A673 (cell line): Measurements from ENCODE around the gene GALNT16. TPM values are rescaled to one million over a fixed set of nuclear protein-coding genes. Genes with fewer than 3 reads are reported as not detected.

ENCODE experiments used
- BruUV-seq: library from RNA; stranded (reverse); fragments of 400-500 nt; replicated peaks from 2 replicates; lab custom pipeline; 2021; lab: Mats Ljungman, UMichigan
- CTCF ChIA-PET: fragments of 300-600 bp; sonication (Branson Sonifier 250); formaldehyde crosslinking; loops from one replicate; lab custom pipeline; 2022; ENCODE audit warnings: antibody characterized with exemption; lab: Charles Lee
- POLR2A ChIA-PET: fragments of 300-600 bp; sonication (Branson Sonifier 250); formaldehyde crosslinking; loops from one replicate; lab custom pipeline; 2022; ENCODE audit warnings: antibody characterized with exemption; ENCODE audit not compliant: low non-redundant PET; lab: Charles Lee
- DNase-seq: peaks from one replicate; pipeline ENCODE4 v3.0.0-alpha.2; 2015; ENCODE audit warnings: low spot score
- H3K27ac ChIP-seq: fragments of 200-600 bp; sonication (generic); 2 replicates; pipeline ENCODE4 v1.5.1; 2016; ENCODE audit warnings: mixed run types, low read depth, mild to moderate bottlenecking, mixed read lengths, antibody characterized with exemption, low read length; ENCODE audit not compliant: poor library complexity, severe bottlenecking
- H3K27me3 ChIP-seq: fragments of 200-600 bp; sonication (generic); replicated peaks from 2 replicates; pipeline ENCODE4 v1.6.1; 2017; ENCODE audit warnings: mixed run types, low read depth, mild to moderate bottlenecking, mixed read lengths, antibody characterized with exemption, low read length; ENCODE audit not compliant: insufficient read depth, poor library complexity
- H3K36me3 ChIP-seq: fragments of 200-600 bp; sonication (generic); 2 replicates; pipeline ENCODE4 v1.6.1; 2016; ENCODE audit warnings: mixed run types, mild to moderate bottlenecking, mixed read lengths, antibody characterized with exemption, low read length; ENCODE audit not compliant: insufficient read depth, poor library complexity, severe bottlenecking
- H3K4me1 ChIP-seq: fragments of 200-600 bp; sonication (generic); 2 replicates; pipeline ENCODE4 v1.6.1; 2017; ENCODE audit warnings: mixed run types, mild to moderate bottlenecking, mixed read lengths, antibody characterized with exemption, low read length; ENCODE audit not compliant: insufficient read depth, poor library complexity, severe bottlenecking
- H3K4me3 ChIP-seq: fragments of 200-600 bp; sonication (generic); 2 replicates; pipeline ENCODE4 v1.5.1; 2016; ENCODE audit warnings: low read depth, mixed run types, mild to moderate bottlenecking, mixed read lengths, low read length; ENCODE audit not compliant: poor library complexity, severe bottlenecking
- H3K9me3 ChIP-seq: fragments of 200-600 bp; sonication (generic); 2 replicates; pipeline ENCODE4 v1.6.1; 2016; ENCODE audit warnings: mixed run types, low read depth, mild to moderate bottlenecking, mixed read lengths, antibody characterized with exemption, low read length; ENCODE audit not compliant: poor library complexity, severe bottlenecking
- EZH2 ChIP-seq: fragments of 200-600 bp; sonication (generic); IDR thresholded peaks from 2 replicates; pipeline ENCODE4 v1.6.1; 2017; ENCODE audit warnings: borderline replicate concordance, low read depth, mild to moderate bottlenecking, mixed read lengths, antibody characterized with exemption, low read length; ENCODE audit not compliant: poor library complexity, severe bottlenecking
- intact Hi-C: fragments of 100-400 bp; cut with micrococcal nuclease; formaldehyde crosslinking; loops from one replicate; pipeline ENCODE4 v1.10.0; 2022; ENCODE audit not compliant: unreplicated experiment
- total RNA-seq: library from RNA; stranded (reverse); gene quantifications from 2 replicates; pipeline ENCODE4 v1.2.3, GENCODE V29; 2021
- TF ChIP-seq, protein P1 (sequence below): fragments of 300-800, 200-600 bp; sonication (generic); conservative IDR thresholded peaks from 2 replicates; pipeline ENCODE4 v1.5.1; 2017; ENCODE audit warnings: low read depth, mild to moderate bottlenecking, antibody characterized with exemption, low read length, moderate library complexity, mixed read lengths

Gene GALNT16
- total RNA-seq, 1 experiment from 2014 or later, result 0.32 TPM

- Histone ChIP-seq H3K36me3 (no peaks in the 10 kb centered on the region), H3K4me3 (no peak overlapping the region), H3K27me3 (no peaks in the 10 kb centered on the region), H3K9me3 (no peaks in the 10 kb centered on the region), H3K4me1 (no peaks in the 10 kb centered on the region), H3K27ac (no peak overlapping the region)
- no TSS peak for BruUV-seq
- POLR2A ChIA-PET, result no interaction called here
- TF ChIP-seq, protein P1, sequence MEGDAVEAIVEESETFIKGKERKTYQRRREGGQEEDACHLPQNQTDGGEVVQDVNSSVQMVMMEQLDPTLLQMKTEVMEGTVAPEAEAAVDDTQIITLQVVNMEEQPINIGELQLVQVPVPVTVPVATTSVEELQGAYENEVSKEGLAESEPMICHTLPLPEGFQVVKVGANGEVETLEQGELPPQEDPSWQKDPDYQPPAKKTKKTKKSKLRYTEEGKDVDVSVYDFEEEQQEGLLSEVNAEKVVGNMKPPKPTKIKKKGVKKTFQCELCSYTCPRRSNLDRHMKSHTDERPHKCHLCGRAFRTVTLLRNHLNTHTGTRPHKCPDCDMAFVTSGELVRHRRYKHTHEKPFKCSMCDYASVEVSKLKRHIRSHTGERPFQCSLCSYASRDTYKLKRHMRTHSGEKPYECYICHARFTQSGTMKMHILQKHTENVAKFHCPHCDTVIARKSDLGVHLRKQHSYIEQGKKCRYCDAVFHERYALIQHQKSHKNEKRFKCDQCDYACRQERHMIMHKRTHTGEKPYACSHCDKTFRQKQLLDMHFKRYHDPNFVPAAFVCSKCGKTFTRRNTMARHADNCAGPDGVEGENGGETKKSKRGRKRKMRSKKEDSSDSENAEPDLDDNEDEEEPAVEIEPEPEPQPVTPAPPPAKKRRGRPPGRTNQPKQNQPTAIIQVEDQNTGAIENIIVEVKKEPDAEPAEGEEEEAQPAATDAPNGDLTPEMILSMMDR, result no peak
- TF ChIP-seq EZH2, result no peak
- intact Hi-C loops, result no loop called here
- CTCF ChIA-PET, result interaction anchor here (0.5 kb wide), 1 partner anchor 305 kb away, joined by 4 read pairs; no protein-coding TSS in a partner anchor
- DNase-seq, result no peak
Observed at GRCh38 chr14:69363964-69364363, 104.0 kb downstream of the GALNT16 start.

- Histone ChIP-seq H3K36me3 (no peaks in the 10 kb centered on the region), H3K4me3 (no peak overlapping the region), H3K27ac (no peak overlapping the region), H3K4me1 (no peaks in the 10 kb centered on the region), H3K27me3 (no peaks in the 10 kb centered on the region), H3K9me3 (no peaks in the 10 kb centered on the region)
- intact Hi-C loops, result no loop called here
- ChIA-PET POLR2A (no interaction called here), CTCF (interaction anchor here (0.5 kb wide), 1 partner anchor 304 kb away, joined by 4 read pairs; no protein-coding TSS in a partner anchor)
- no peak for DNase-seq
- TF ChIP-seq EZH2, result no peak
- TF ChIP-seq, protein P1, result no peak
- BruUV-seq, result no TSS peak
Observed at GRCh38 chr14:69364378-69364777, 104.4 kb downstream of the GALNT16 start.

DNA sequence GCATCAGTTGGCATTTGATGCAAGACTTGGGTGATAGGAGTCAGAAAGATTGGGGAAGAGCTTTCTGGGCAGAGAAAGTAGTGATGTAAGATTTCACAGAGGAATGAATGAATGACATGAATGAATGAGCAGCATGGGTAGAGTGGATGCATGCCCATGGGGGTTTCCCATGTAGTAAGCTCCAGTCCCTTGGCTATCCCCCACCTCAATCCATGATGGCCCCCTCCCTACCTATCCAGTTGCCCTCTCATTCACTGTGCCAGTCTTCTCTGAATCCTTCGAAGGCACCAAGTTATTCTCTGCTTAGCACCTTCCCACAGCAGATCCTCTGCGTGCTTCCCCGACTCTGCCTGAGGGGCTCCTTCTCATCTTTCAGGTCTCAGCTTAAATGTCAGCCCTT is 106.1 kb downstream of the GALNT16 start:
- Histone ChIP-seq H3K27ac (no peak overlapping the region), H3K27me3 (no peaks in the 10 kb centered on the region), H3K4me3 (no peak overlapping the region), H3K9me3 (no peaks in the 10 kb centered on the region), H3K4me1 (no peaks in the 10 kb centered on the region), H3K36me3 (no peaks in the 10 kb centered on the region)
- no peak for DNase-seq
- POLR2A ChIA-PET, result no interaction called here
- TF ChIP-seq, protein P1, result no peak
- no peak for TF ChIP-seq EZH2
- CTCF ChIA-PET, result no interaction called here
- intact Hi-C loops, result no loop called here
- no TSS peak for BruUV-seq
